Hepatocyte (in vitro differentiated cells): Measurements from ENCODE around the gene KCNH6. TPM values are rescaled to one million over a fixed set of nuclear protein-coding genes. Genes with fewer than 3 reads are reported as not detected.

Source experiments
- DNase-seq: peaks from one replicate; pipeline ENCODE4 v3.0.0-alpha.2; 2016; ENCODE audit warnings: low spot score
- H2AFZ ChIP-seq: fragments of 200-600 bp; sonication (generic); 2 replicates; pipeline ENCODE4 v1.6.0; 2016; ENCODE audit warnings: antibody characterized with exemption, mild to moderate bottlenecking
- H3K27ac ChIP-seq: fragments of 200-600 bp; sonication (generic); 2 replicates; pipeline ENCODE4 v1.5.1; 2016; ENCODE audit warnings: mild to moderate bottlenecking
- H3K27me3 ChIP-seq: fragments of 200-600 bp; sonication (generic); 2 replicates; pipeline ENCODE4 v1.6.1; 2016
- H3K36me3 ChIP-seq: fragments of 200-600 bp; sonication (generic); replicated peaks from 2 replicates; pipeline ENCODE4 v1.5.1; 2016; ENCODE audit warnings: low read depth; ENCODE audit not compliant: insufficient read depth
- H3K4me1 ChIP-seq: fragments of 200-600 bp; sonication (generic); 2 replicates; pipeline ENCODE4 v1.5.1; 2016; ENCODE audit warnings: mild to moderate bottlenecking, moderate library complexity; ENCODE audit not compliant: insufficient read depth
- H3K4me2 ChIP-seq: fragments of 200-600 bp; sonication (generic); 2 replicates; pipeline ENCODE4 v1.6.0; 2016
- H3K4me3 ChIP-seq: fragments of 200-600 bp; sonication (generic); 2 replicates; pipeline ENCODE4 v1.5.1; 2016; ENCODE audit warnings: mild to moderate bottlenecking
- H3K79me2 ChIP-seq: fragments of 200-600 bp; sonication (generic); 2 replicates; pipeline ENCODE4 v1.6.0; 2017; ENCODE audit warnings: mild to moderate bottlenecking
- H3K9me2 ChIP-seq: fragments of 200-600 bp; sonication (generic); replicated peaks from 2 replicates; pipeline ENCODE4 v1.6.0; 2017; ENCODE audit warnings: mild to moderate bottlenecking; ENCODE audit not compliant: insufficient read depth
- H3K9me3 ChIP-seq: fragments of 200-600 bp; sonication (generic); 2 replicates; pipeline ENCODE4 v1.5.1; 2016; ENCODE audit warnings: low read depth, mild to moderate bottlenecking
- H4K20me1 ChIP-seq: fragments of 200-600 bp; sonication (generic); 2 replicates; pipeline ENCODE4 v1.6.0; 2016; ENCODE audit warnings: mild to moderate bottlenecking; ENCODE audit not compliant: insufficient read depth, poor library complexity, severe bottlenecking
- EZH2 ChIP-seq: fragments of 200-600 bp; sonication (generic); IDR thresholded peaks from 2 replicates; pipeline ENCODE4 v1.6.1; 2016; ENCODE audit warnings: antibody characterized with exemption, mild to moderate bottlenecking, borderline replicate concordance
- EZH2phosphoT487 ChIP-seq: fragments of 200-600 bp; sonication (generic); IDR thresholded peaks from one replicate; pipeline ENCODE4 v1.6.1; 2018; ENCODE audit warnings: antibody characterized with exemption, mild to moderate bottlenecking, low read depth, moderate library complexity; ENCODE audit not compliant: unreplicated experiment, severe bottlenecking
- WGBS: methylation state at CpG from one replicate; pipeline ENCODE4 v1.1.6; 2016; ENCODE audit warnings: low lambda C conversion rate; ENCODE audit errors: missing lambda C conversion rate; 5-methylcytosine and 5-hydroxymethylcytosine counted together
- polyA plus RNA-seq: library from polyadenylated mRNA; unstranded; fragments of >200 nt; fragmentation: Nextera tagmentation; extraction: Ambion mirVana; gene quantifications from 2 replicates; pipeline ENCODE4 v1.2.1, GENCODE V29; 2016
- total RNA-seq: library from RNA; depleted of rRNA; stranded (reverse); fragments of >200 nt; gene quantifications from 2 replicates; pipeline ENCODE4 v1.2.3, GENCODE V29; 2014
- TF ChIP-seq, protein P1 (sequence below): fragments of 200-600 bp; sonication (generic); IDR thresholded peaks from 2 replicates; pipeline ENCODE4 v1.5.1; 2016; ENCODE audit warnings: antibody characterized with exemption, mild to moderate bottlenecking; ENCODE audit not compliant: poor library complexity

KCNH6 gene
- total and polyA plus RNA-seq, 2 experiments from 2014 or later = 0.33 TPM; not detected in 1

DNA sequence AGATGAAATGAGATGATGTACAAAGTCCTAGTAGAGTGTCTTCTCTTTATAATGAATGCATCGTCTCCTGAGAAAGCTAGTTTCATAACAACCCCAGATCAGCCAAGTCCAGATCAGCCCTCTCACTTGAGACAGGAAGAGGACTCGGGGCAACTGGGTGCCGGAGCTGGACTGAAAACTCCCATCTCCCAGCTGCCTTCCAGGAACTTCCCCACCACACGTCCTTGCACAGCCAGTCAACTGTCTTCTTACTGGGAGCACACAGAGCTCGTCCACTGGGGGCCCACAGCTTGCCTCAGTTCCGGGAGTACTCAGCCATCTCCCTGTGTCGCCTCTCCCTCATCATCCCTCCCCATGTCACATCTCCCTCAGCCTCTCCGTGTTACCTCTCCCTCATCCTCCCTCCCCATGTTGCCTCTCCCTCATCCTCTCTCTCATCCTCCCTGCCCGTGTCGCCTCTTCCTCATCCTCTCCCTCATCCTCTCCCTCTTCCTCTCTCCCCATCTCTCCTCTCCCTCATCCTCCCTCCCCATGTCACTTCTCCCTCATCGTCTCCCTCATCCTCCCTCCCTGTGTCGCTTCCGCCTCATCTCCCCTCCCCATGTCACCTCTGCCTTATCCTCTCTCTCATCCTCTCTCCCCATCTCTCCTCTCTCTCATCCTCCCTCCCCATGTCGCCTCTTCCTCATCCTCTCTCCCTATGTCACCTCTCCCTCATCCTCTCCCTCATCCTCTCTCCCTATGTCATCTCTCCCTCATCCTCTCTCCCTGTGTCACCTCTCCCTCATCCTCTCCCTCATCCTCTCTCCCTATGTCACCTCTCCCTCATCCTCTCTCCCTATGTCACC is 22.4 kb upstream of the KCNH6 start:
- no peaks in the 10 kb centered on the region for H3K27me3 ChIP-seq
- no peak overlapping the region for H2AFZ ChIP-seq
- H3K4me2 ChIP-seq = no peak overlapping the region
- TF ChIP-seq EZH2phosphoT487 = no peak
- TF ChIP-seq, protein P1, sequence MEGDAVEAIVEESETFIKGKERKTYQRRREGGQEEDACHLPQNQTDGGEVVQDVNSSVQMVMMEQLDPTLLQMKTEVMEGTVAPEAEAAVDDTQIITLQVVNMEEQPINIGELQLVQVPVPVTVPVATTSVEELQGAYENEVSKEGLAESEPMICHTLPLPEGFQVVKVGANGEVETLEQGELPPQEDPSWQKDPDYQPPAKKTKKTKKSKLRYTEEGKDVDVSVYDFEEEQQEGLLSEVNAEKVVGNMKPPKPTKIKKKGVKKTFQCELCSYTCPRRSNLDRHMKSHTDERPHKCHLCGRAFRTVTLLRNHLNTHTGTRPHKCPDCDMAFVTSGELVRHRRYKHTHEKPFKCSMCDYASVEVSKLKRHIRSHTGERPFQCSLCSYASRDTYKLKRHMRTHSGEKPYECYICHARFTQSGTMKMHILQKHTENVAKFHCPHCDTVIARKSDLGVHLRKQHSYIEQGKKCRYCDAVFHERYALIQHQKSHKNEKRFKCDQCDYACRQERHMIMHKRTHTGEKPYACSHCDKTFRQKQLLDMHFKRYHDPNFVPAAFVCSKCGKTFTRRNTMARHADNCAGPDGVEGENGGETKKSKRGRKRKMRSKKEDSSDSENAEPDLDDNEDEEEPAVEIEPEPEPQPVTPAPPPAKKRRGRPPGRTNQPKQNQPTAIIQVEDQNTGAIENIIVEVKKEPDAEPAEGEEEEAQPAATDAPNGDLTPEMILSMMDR = no peak
- no peak for TF ChIP-seq EZH2
- no peaks in the 10 kb centered on the region for H3K9me2 ChIP-seq
- no peaks in the 10 kb centered on the region for H3K4me1 ChIP-seq
- no peaks in the 10 kb centered on the region for H3K9me3 ChIP-seq
- no peak for DNase-seq
- 75% methylated on average over 8 of the region's 14 CpGs for WGBS
- no peaks in the 10 kb centered on the region for H3K36me3 ChIP-seq
- H3K79me2 ChIP-seq = no peaks in the 10 kb centered on the region
- no peak overlapping the region for H3K27ac ChIP-seq
- H4K20me1 ChIP-seq = no peaks in the 10 kb centered on the region
- H3K4me3 ChIP-seq = no peak overlapping the region

DNA sequence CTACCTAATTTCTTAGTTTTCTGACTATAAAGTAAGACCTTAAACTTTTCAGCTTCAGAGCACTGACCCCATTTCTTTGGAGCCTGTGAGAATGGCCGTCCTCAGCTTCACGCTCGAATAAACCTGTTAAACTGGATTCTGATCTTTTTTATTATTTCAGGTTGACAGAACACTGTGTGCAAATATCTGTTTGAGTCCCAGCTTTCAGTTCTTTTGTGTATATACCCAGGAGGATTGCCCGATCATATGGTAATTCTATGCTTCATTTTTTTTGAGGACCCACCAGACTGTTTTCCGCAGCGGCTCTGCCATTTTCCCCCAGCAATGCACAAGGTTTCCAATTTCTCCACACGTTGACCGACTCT is 19.8 kb upstream of the KCNH6 start:
- no peak for DNase-seq
- no peaks in the 10 kb centered on the region for H3K36me3 ChIP-seq

DNA sequence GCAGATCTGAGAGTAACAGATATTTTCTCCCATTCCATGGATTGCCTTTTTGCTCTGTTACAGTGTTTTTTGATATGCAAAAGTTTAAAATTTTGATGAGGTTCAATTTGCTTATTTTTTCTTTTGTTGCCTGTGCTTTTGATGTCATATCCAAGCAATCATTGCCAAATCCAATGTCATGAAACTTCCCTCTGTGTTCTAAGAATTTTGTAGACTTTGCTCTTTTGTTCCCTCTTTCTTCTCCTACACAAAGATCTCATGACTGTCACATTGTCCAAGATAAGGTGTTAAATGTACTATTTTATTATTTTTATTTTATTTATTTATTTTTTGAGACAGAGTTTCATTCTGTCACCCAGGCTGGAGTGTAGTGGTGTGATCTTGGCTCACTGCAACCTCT is 18.9 kb upstream of the KCNH6 start:
- Histone ChIP-seq H4K20me1 (no peaks in the 10 kb centered on the region), H3K9me2 (no peaks in the 10 kb centered on the region), H3K9me3 (no peaks in the 10 kb centered on the region), H3K27ac (no peak overlapping the region), H2AFZ (no peak overlapping the region), H3K4me3 (no peak overlapping the region), H3K4me2 (no peak overlapping the region), H3K79me2 (no peaks in the 10 kb centered on the region), H3K27me3 (no peaks in the 10 kb centered on the region), H3K36me3 (no peaks in the 10 kb centered on the region), H3K4me1 (no peaks in the 10 kb centered on the region)
- DNase-seq = no peak
- TF ChIP-seq EZH2phosphoT487 = no peak
- TF ChIP-seq, protein P1 = no peak
- no peak for TF ChIP-seq EZH2

More for the DNA sequence above, 19.8 kb upstream of the KCNH6 start:
- WGBS = 66% methylated on average over 8 of the region's 8 CpGs
- no peaks in the 10 kb centered on the region for H3K4me1 ChIP-seq
- peak overlapping the region; percentile 34 for H3K27ac ChIP-seq
- peak overlapping the region; percentile 23 for H3K4me2 ChIP-seq
- no peak overlapping the region for H2AFZ ChIP-seq
- no peak overlapping the region for H3K4me3 ChIP-seq
- TF ChIP-seq, protein P1 = no peak
- TF ChIP-seq EZH2phosphoT487 (no peak), EZH2 (no peak)
- H3K27me3 ChIP-seq = no peaks in the 10 kb centered on the region
- no peaks in the 10 kb centered on the region for H4K20me1 ChIP-seq
- no peaks in the 10 kb centered on the region for H3K9me3 ChIP-seq
- H3K9me2 ChIP-seq = no peaks in the 10 kb centered on the region
- H3K79me2 ChIP-seq = no peaks in the 10 kb centered on the region
